ENCODE results near the gene AMOTL2. TPM values are rescaled to one million over a fixed set of nuclear protein-coding genes. Genes with fewer than 3 reads are reported as not detected.

AMOTL2 gene
- total RNA-seq, 1 experiment from 2014 or later, result 30.9 TPM

GRCh38 chr3:134322286-134322685 lies 52.0 kb downstream of the AMOTL2 start:
- Histone ChIP-seq H2AFZ (ENCODE audit: low read length) (no peak overlapping the region), H3K9ac (ENCODE audit: extremely low read depth, insufficient read length, low read length) (no peak overlapping the region), H3K4me2 (ENCODE audit: insufficient read depth, insufficient read length, low read length) (no peak overlapping the region), H3K9me3 (ENCODE audit: control insufficient read depth, low read depth, low read length) (no peaks in the 10 kb centered on the region), H4K91ac (ENCODE audit: insufficient read length, low read depth, low read length) (no peak overlapping the region), H3K79me1 (ENCODE audit: insufficient read depth, low read depth, low read length, poor library complexity, severe bottlenecking) (no peaks in the 10 kb centered on the region), H4K20me1 (ENCODE audit: control insufficient read depth, insufficient read depth, insufficient read length) (no peaks in the 10 kb centered on the region), H2BK120ac (ENCODE audit: low read depth, low read length, poor library complexity, severe bottlenecking) (no peak overlapping the region), H2BK5ac (ENCODE audit: insufficient read length, low read length) (no peak overlapping the region), H3K4ac (ENCODE audit: low read depth, low read length) (no peak overlapping the region), H3K4me1 (ENCODE audit: insufficient read depth, low read length) (peaks cover 9% of the 10 kb centered on the region; the same call in 1 of the 2 replicates), H2BK20ac (ENCODE audit: low read depth, low read length, poor library complexity, severe bottlenecking) (no peak overlapping the region), H3K18ac (ENCODE audit: insufficient read length, low read depth, low read length) (no peak overlapping the region), H3K23ac (ENCODE audit: insufficient read length, low read depth, low read length) (no peak overlapping the region), H3K79me2 (ENCODE audit: insufficient read depth, low read length) (no peaks in the 10 kb centered on the region), H2BK12ac (ENCODE audit: insufficient read length, low read depth, low read length) (no peak overlapping the region), H3K23me2 (ENCODE audit: insufficient read length, low read depth, low read length, poor library complexity, severe bottlenecking) (no peaks in the 10 kb centered on the region), H3K56ac (ENCODE audit: insufficient read length, low read depth, low read length) (no peak overlapping the region), H3K27ac (ENCODE audit: insufficient read length, low read depth, low read length) (no peak overlapping the region), H2AK5ac (ENCODE audit: insufficient read length, low read length) (no peak overlapping the region), H4K8ac (replicated peaks; ENCODE audit: insufficient read length, low read depth, low read length) (no peak overlapping the region), H3K14ac (ENCODE audit: insufficient read depth, low read length) (no peak overlapping the region), H3K27me3 (ENCODE audit: insufficient read depth, low read length) (no peaks in the 10 kb centered on the region), H3T11ph (ENCODE audit: low read length) (no peak overlapping the region), H2BK15ac (ENCODE audit: low read depth, low read length) (no peak overlapping the region), H4K5ac (ENCODE audit: insufficient read length, low read depth, low read length) (no peak overlapping the region)
- H3K4me1 Mint-ChIP-seq, result peaks cover 25 to 27% of the 10 kb centered on the region in 2 experiments
- DNase-seq, result no peak
- no peaks in the 10 kb centered on the region for H3K9me3 Mint-ChIP-seq
- no peak overlapping the region for H3K27ac Mint-ChIP-seq
- TF ChIP-seq, protein P1, sequence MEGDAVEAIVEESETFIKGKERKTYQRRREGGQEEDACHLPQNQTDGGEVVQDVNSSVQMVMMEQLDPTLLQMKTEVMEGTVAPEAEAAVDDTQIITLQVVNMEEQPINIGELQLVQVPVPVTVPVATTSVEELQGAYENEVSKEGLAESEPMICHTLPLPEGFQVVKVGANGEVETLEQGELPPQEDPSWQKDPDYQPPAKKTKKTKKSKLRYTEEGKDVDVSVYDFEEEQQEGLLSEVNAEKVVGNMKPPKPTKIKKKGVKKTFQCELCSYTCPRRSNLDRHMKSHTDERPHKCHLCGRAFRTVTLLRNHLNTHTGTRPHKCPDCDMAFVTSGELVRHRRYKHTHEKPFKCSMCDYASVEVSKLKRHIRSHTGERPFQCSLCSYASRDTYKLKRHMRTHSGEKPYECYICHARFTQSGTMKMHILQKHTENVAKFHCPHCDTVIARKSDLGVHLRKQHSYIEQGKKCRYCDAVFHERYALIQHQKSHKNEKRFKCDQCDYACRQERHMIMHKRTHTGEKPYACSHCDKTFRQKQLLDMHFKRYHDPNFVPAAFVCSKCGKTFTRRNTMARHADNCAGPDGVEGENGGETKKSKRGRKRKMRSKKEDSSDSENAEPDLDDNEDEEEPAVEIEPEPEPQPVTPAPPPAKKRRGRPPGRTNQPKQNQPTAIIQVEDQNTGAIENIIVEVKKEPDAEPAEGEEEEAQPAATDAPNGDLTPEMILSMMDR (conservative IDR thresholded peaks at IDR 0.05), result no peak
- no peaks in the 10 kb centered on the region; a peak in 1 of 7 replicates for H3K36me3 Mint-ChIP-seq (ENCODE audit: insufficient read depth in 1 of 3, low read depth in 3 of 3)
- peaks cover 4% of the 10 kb centered on the region for H3K27me3 Mint-ChIP-seq (ENCODE audit: low read depth)
- H3K4me3 Mint-ChIP-seq, result no peak overlapping the region
- WGBS (ENCODE audit: extremely low coverage, insufficient read length, low lambda C conversion rate), result no CpG with 5 or more reads among the region's 1 CpG

Data from H9 (cell line).